ENCODE results near the gene STX7. TPM values are rescaled to one million over a fixed set of nuclear protein-coding genes. Genes with fewer than 3 reads are reported as not detected.
"Not testable (repeated sequence)": the region's sequence is repeated elsewhere in the genome, so short reads cannot be mapped to it uniquely, and the experiment has no call there.

Gene STX7
- total and polyA plus RNA-seq, 8 donors, result 5.1 to 33.0 (median 13.7) TPM

DNA sequence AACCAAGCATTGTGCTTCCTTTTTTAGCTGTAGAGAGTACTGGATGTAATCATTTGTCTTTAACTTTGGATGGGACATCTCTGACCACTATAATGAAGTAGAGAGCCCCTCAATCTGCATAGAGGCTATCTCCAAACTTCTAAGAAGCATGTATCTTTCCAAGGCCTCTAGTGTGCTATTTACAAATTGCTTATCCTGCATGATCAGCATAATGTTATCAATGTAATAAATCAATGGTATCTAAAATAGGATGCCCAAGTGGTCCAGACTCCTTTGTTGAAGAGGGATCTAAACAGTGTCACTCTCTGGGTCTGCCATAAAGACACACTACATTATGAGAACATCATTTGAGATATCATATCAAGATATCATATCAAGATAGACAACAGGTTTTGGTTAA is 31.9 kb upstream of the STX7 start:
- no peaks in the 10 kb centered on the region for H3K9me3 ChIP-seq
- H3K27ac ChIP-seq, result no peak overlapping the region
- DNase-seq, result no peak
- ATAC-seq, result no peak
- intact Hi-C loops (cut with DNase I), result no loop called here
- H3K27me3 ChIP-seq, result peaks cover 0 to 4% (median 2%) of the 10 kb centered on the region in 4 donors
- no peaks in the 10 kb centered on the region for H3K36me3 ChIP-seq
- no peak for FAIRE-seq
- no peaks in the 10 kb centered on the region for H3K4me1 ChIP-seq
- H3K4me3 ChIP-seq, result no peak overlapping the region
- TF ChIP-seq, protein P1, sequence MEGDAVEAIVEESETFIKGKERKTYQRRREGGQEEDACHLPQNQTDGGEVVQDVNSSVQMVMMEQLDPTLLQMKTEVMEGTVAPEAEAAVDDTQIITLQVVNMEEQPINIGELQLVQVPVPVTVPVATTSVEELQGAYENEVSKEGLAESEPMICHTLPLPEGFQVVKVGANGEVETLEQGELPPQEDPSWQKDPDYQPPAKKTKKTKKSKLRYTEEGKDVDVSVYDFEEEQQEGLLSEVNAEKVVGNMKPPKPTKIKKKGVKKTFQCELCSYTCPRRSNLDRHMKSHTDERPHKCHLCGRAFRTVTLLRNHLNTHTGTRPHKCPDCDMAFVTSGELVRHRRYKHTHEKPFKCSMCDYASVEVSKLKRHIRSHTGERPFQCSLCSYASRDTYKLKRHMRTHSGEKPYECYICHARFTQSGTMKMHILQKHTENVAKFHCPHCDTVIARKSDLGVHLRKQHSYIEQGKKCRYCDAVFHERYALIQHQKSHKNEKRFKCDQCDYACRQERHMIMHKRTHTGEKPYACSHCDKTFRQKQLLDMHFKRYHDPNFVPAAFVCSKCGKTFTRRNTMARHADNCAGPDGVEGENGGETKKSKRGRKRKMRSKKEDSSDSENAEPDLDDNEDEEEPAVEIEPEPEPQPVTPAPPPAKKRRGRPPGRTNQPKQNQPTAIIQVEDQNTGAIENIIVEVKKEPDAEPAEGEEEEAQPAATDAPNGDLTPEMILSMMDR (IDR thresholded peaks at IDR 0.05), result no peak

DNA sequence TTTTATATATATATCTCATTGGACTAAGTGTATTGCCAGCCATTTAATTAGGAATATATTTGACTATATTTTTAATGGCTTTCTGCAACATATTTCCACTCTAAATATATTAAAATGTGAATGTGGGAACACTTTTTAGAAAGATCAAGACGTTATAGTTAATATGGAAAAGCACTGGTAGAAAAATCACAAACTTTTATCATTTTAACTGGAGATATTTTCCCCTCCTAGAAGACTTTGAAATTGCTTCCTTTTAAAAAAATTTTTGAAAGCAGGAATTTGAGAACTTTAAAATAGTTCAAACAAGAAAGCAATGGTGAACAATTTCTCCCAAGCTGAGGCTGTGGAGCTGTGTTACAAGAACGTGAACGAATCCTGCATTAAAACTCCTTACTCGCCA is 25.1 kb upstream of the STX7 start, which contains the start of gene TAAR9:
Gene TAAR9, plus strand, starts transcription at position 301 of the 400 bp plus-strand sequence. Its CDS starts 13 bp downstream, at position 314.
- Histone ChIP-seq H3K27me3 (peaks cover 0 to 4% (median 2%) of the 10 kb centered on the region in 4 donors), H3K27ac (no peak within 1 kb of the TSS), H3K36me3 (no peaks in the 10 kb centered on the region), H3K4me3 (no peak within 1 kb of the TSS), H3K9me3 (no peaks in the 10 kb centered on the region), H3K4me1 (no peaks in the 10 kb centered on the region)
- no peak for DNase-seq
- no peak for ATAC-seq
- TF ChIP-seq, protein P1 (IDR thresholded peaks at IDR 0.05), result no peak
- intact Hi-C loops (cut with DNase I), result loop anchor here in 1 of 3 donors (10.0 kb wide), 1 partner anchor 237 kb away; no protein-coding TSS in a partner anchor
- WGBS, 2 donors, result 67 to 77% methylated on average over 4 of the region's 4 CpGs
- no peak for FAIRE-seq

DNA sequence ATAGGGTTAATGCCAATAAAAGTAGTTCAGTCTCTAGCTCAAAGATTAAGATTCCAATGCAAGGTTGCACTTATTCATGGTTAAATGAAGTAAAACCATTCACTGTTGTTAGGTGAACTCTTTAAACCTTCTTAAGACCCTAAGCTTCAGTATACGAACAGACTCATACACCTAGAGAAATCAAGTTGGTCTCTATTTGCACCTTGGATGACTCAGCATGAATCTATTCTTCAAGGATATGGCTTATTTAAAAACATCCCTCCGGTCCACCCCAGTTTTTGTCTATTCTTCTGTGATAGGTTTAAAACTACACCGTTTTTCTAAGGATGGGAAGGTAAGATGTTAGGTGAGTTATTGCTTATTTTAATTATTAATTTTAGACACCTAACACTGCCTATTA is 24.2 kb upstream of the STX7 start:
- Histone ChIP-seq H3K4me1 (no peaks in the 10 kb centered on the region), H3K36me3 (no peaks in the 10 kb centered on the region), H3K4me3 (no peak overlapping the region), H3K27ac (no peak overlapping the region), H3K9me3 (no peaks in the 10 kb centered on the region), H3K27me3 (peaks cover 0 to 3% (median 0%) of the 10 kb centered on the region in 4 donors)
- ATAC-seq (no peak), FAIRE-seq (no peak), DNase-seq (no peak)
- TF ChIP-seq, protein P1 (IDR thresholded peaks at IDR 0.05), result no peak
- intact Hi-C loops (cut with DNase I), result loop anchor here in 1 of 3 donors (10.0 kb wide), 1 partner anchor 238 kb away; no protein-coding TSS in a partner anchor
- 66 to 78% methylated on average over 3 of the region's 3 CpGs for WGBS, 2 donors

DNA sequence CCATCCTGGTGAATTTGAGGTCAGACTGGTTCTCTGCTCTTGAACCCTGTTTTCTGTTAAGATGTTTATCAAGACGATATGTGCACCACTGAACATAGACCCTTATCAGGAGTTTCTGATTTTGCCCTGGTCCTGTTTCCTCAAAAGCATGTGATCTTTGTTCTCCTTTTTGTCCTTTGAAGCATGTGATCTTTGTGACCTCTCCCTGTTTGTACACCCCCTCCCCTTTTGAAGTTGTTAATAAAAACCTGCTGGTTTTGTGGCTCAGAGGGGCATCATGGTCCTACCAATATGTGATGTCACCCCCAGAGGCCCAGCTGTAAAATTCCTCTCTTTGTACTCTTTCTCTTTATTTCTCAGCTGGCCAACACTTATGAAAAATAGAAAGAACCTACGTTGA is 21.6 kb upstream of the STX7 start:
- H3K36me3 ChIP-seq, H3K27me3 ChIP-seq, H3K9me3 ChIP-seq, FAIRE-seq, H3K4me1 ChIP-seq, DNase-seq, H3K4me3 ChIP-seq, ATAC-seq, H3K27ac ChIP-seq: not testable (repeated sequence)
- intact Hi-C loops (cut with DNase I), result loop anchor here in 1 of 3 donors (10.0 kb wide), 1 partner anchor 240 kb away; no protein-coding TSS in a partner anchor
- whole genome bisulfite sequencing, 2 donors, result 77 to 81% methylated on average over 2 of the region's 2 CpGs

DNA sequence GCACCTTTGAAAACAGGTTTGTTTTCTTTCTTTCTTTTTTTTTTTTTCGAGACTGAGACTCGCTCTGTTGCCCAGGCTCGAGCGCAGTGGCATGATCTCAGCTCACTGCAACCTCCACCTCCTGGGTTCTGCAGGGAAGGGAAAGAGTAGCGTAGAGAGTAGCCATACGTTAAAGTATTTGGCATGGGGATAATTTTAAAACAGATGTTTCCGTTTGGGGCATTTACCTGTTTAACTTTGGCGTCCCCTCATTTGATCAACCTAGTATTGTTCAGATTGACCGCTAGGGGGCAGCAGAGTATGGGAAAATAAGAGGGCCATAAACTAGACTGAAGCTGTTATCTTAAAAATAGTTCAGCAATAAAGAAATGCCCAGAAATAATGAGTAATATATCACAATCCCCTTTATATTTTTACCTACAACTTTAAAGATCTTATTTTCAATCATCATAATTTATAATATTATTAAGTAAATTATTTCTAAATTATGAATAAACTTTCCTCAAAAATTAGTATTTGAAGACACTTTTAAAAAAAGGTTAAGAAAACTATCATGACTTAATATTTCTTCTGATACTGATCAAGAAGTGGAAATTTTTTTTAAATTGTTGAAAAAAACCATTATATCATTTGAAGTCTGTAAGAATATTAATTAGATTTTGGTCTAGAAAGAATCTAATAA is 17.5 kb upstream of the STX7 start:
- DNase-seq, result peak in 4 of 6 donors; percentile 45 to 68 (median 56)
- 3 to 4% methylated on average over 9 of the region's 9 CpGs for whole genome bisulfite sequencing, 2 donors
- Histone ChIP-seq H3K9me3 (no peaks in the 10 kb centered on the region), H3K4me3 (peak overlapping the region in 1 of 4 donors; percentile 24), H3K27ac (no peak overlapping the region), H3K36me3 (no peaks in the 10 kb centered on the region), H3K27me3 (peaks cover 0 to 7% (median 0%) of the 10 kb centered on the region in 4 donors), H3K4me1 (no peaks in the 10 kb centered on the region)
- peak; percentile 92 for FAIRE-seq
- peak; percentile 85 to 94 (median 92) for ATAC-seq
- TF ChIP-seq, protein P1 (IDR thresholded peaks at IDR 0.05), result peak; percentile 80 to 89 (median 84)
- intact Hi-C loops (cut with DNase I), result loop anchor here in 1 of 3 donors (10.0 kb wide), 1 partner anchor 244 kb away; no protein-coding TSS in a partner anchor

All from pancreas (tissue), 10 donors.